Calu3 (cell line): Measurements from ENCODE around the gene CFAP43. TPM values are rescaled to one million over a fixed set of nuclear protein-coding genes. Genes with fewer than 3 reads are reported as not detected.

Experiments
- BruUV-seq: library from RNA; stranded (reverse); fragments of 400-500 nt; replicated peaks from 2 replicates; lab custom pipeline; 2021; lab: Mats Ljungman, UMichigan
- CTCF ChIA-PET: fragments of 300-600 bp; sonication (Branson Sonifier 250); formaldehyde crosslinking; loops from one replicate; lab custom pipeline; 2022; ENCODE audit warnings: antibody characterized with exemption; lab: Charles Lee
- DNase-seq: peaks from one replicate; pipeline ENCODE4 v3.0.0; 2022
- H3K27ac Mint-ChIP-seq: one replicate; pipeline ENCODE4 v1.8.0; 2022; ENCODE audit warnings: mixed read lengths; ENCODE audit not compliant: unreplicated experiment
- H3K27me3 Mint-ChIP-seq: one replicate; pipeline ENCODE4 v1.8.0; 2022; ENCODE audit warnings: mixed read lengths; ENCODE audit not compliant: unreplicated experiment
- H3K36me3 Mint-ChIP-seq: one replicate; pipeline ENCODE4 v1.8.0; 2022; ENCODE audit warnings: mild to moderate bottlenecking, moderate library complexity, mixed read lengths; ENCODE audit not compliant: insufficient read depth, unreplicated experiment
- H3K4me1 Mint-ChIP-seq: one replicate; pipeline ENCODE4 v1.8.0; 2022; ENCODE audit warnings: mild to moderate bottlenecking, low read depth, mixed read lengths; ENCODE audit not compliant: unreplicated experiment
- H3K4me3 Mint-ChIP-seq: one replicate; pipeline ENCODE4 v1.8.0; 2022; ENCODE audit warnings: mild to moderate bottlenecking, low read depth, moderate library complexity, mixed read lengths; ENCODE audit not compliant: unreplicated experiment
- H3K9me3 Mint-ChIP-seq: one replicate; pipeline ENCODE4 v1.8.0; 2022; ENCODE audit warnings: low read depth, mixed read lengths; ENCODE audit not compliant: unreplicated experiment
- intact Hi-C: fragments of 100-400 bp; cut with micrococcal nuclease; formaldehyde crosslinking; loops from one replicate; pipeline ENCODE4 v1.10.0; 2022; ENCODE audit not compliant: unreplicated experiment
- total RNA-seq: library from RNA; stranded (reverse); gene quantifications from 2 replicates; pipeline ENCODE4 v1.2.3, GENCODE V29; 2022
- TF ChIP-seq, protein P1 (sequence below): fragments of 200-600 bp; IDR thresholded peaks from one replicate; pipeline ENCODE4 v1.8.0; 2022; ENCODE audit warnings: antibody characterized with exemption; ENCODE audit not compliant: unreplicated experiment

CFAP43 gene
- total RNA-seq, 1 experiment from 2014 or later = 0.94 TPM

DNA sequence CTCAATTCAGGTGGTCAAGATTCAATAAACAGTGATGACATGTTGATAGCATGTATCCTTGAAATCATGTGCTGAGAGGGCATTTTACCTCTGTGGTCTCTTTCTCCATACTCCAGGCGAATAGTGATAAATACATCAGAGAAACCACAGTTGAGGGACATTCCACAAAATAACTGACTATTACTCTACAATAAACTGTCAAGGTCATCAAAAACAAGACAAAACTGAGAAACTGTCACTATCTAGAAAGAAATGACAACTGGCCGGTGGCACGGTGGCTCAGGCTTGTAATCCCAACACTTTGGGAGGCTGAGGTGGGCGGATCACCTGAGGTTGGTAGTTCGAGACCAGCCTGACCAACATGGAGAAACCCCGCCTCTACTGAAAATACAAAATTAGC lies 94.0 kb downstream of the CFAP43 start:
- DNase-seq = no peak
- BruUV-seq = no TSS peak
- CTCF ChIA-PET = no interaction called here
- TF ChIP-seq, protein P1, sequence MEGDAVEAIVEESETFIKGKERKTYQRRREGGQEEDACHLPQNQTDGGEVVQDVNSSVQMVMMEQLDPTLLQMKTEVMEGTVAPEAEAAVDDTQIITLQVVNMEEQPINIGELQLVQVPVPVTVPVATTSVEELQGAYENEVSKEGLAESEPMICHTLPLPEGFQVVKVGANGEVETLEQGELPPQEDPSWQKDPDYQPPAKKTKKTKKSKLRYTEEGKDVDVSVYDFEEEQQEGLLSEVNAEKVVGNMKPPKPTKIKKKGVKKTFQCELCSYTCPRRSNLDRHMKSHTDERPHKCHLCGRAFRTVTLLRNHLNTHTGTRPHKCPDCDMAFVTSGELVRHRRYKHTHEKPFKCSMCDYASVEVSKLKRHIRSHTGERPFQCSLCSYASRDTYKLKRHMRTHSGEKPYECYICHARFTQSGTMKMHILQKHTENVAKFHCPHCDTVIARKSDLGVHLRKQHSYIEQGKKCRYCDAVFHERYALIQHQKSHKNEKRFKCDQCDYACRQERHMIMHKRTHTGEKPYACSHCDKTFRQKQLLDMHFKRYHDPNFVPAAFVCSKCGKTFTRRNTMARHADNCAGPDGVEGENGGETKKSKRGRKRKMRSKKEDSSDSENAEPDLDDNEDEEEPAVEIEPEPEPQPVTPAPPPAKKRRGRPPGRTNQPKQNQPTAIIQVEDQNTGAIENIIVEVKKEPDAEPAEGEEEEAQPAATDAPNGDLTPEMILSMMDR = no peak
- Mint-ChIP-seq H3K27ac (no peak overlapping the region), H3K4me3 (no peak overlapping the region), H3K4me1 (no peaks in the 10 kb centered on the region), H3K9me3 (no peaks in the 10 kb centered on the region), H3K36me3 (no peaks in the 10 kb centered on the region), H3K27me3 (no peaks in the 10 kb centered on the region)
- intact Hi-C loops = loop anchor here (5.0 kb wide), 1 partner anchor 59 kb away; no protein-coding TSS in a partner anchor

DNA sequence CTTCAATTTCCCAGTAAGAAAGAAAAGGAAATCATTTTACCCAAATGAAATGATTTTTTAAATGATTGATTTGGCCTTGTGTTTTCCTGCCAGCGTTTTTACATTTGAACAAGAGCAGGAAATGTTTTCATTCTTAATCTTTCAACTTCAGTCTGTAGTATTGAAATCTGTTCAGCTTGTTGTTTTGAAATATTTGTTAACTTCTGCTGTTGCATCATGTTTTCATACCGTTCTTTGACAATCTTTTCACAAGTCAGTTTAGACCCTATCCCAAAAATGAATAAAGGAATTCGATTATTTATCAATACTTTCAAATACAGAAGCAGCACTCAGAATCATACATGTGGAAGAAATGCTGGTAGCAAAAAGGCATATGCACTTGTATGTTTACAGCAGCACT lies 102.1 kb downstream of the CFAP43 start:
- intact Hi-C loops = no loop called here
- H3K9me3 Mint-ChIP-seq = no peaks in the 10 kb centered on the region
- BruUV-seq = no TSS peak

DNA sequence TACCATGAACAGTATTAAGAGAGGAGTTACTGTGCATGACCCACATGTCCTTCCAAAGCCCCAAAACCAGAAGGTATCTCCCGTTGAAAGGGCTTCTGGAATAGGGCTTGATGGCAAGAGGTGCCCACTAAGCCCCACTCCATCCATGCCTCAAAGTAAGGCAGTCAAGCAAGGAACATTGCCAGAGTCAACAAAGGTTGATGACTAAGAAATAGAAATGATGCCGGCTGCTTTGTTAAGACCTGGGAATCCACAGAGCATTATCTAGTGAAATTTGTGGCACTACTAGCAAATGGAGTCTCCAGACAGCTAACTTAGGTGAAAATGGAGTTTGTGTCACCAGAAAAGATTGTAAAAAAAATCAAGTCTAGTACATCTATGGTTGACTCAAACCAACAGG lies 104.0 kb downstream of the CFAP43 start:
- CTCF ChIA-PET = no interaction called here
- Mint-ChIP-seq H3K4me3 (no peak overlapping the region), H3K4me1 (peaks cover 6% of the 10 kb centered on the region), H3K9me3 (no peaks in the 10 kb centered on the region), H3K27ac (no peak overlapping the region), H3K27me3 (no peaks in the 10 kb centered on the region), H3K36me3 (peaks cover 7% of the 10 kb centered on the region)
- no TSS peak for BruUV-seq
- TF ChIP-seq, protein P1 = no peak
- no peak for DNase-seq
- intact Hi-C loops = no loop called here

More for the DNA sequence above, 102.1 kb downstream of the CFAP43 start:
- CTCF ChIA-PET = no interaction called here
- Mint-ChIP-seq H3K27ac (no peak overlapping the region), H3K4me3 (no peak overlapping the region), H3K36me3 (no peaks in the 10 kb centered on the region), H3K4me1 (peaks cover 6% of the 10 kb centered on the region), H3K27me3 (no peaks in the 10 kb centered on the region)
- no peak for DNase-seq
- TF ChIP-seq, protein P1 = no peak

DNA sequence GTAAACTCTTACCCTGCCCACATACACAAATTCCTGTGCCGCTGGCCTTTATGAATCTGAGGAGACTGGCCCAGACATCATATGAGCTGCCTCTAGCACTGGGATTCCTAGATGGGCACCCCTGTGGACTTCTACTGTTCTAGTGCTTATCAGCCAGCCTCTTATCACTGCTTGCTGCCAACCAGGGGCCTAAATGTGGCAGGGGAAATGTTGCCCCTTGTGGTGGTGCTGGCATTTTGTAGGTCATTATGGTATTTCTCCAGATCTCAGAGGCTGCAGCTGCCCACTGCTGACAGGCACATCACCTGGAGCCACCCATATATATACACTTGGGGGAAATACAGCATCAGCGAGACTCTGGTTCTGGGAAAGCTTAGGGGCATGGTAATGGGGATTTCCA lies 104.8 kb downstream of the CFAP43 start:
- CTCF ChIA-PET = no interaction called here
- TF ChIP-seq, protein P1 = peak; percentile 32

More for the DNA sequence above, 104.8 kb downstream of the CFAP43 start:
- BruUV-seq = no TSS peak
- Mint-ChIP-seq H3K27ac (no peak overlapping the region), H3K27me3 (no peaks in the 10 kb centered on the region), H3K4me1 (peaks cover 6% of the 10 kb centered on the region), H3K4me3 (no peak overlapping the region), H3K9me3 (no peaks in the 10 kb centered on the region), H3K36me3 (peaks cover 9% of the 10 kb centered on the region)
- intact Hi-C loops = no loop called here
- DNase-seq = peak; percentile 29
